Body of pancreas (tissue), 4 donors: ENCODE measurements around the gene ZNF33A.

Experiments
- CTCF ChIP-seq, 7 experiments: fragments of 450-650 bp in 4 of 7; fragments of 200-600 bp in 3 of 7; sonication (generic) in 3 of 7; IDR thresholded peaks; one replicate each; pipeline ENCODE4 v1.5.1; 2016 to 2019; ENCODE audit warnings: antibody characterized with exemption in 7 of 7
- POLR2A ChIP-seq, 3 donors: fragments of 450-650 bp; IDR thresholded peaks; one replicate each; pipeline ENCODE4 v1.6.1; 2016; ENCODE audit warnings: antibody characterized with exemption in 3 of 3, mild to moderate bottlenecking in 2 of 3

- TF ChIP-seq CTCF (IDR thresholded peaks at IDR 0.05), result peak in 1 of 7 experiments; percentile 20
- TF ChIP-seq POLR2A (IDR thresholded peaks at IDR 0.05), result no peak
These were observed 33.6 kb upstream of the ZNF33A start for GRCh38 chr10:37976880-37977203.
